ENCODE data around the gene APLNR. TPM values are rescaled to one million over a fixed set of nuclear protein-coding genes. Genes with fewer than 3 reads are reported as not detected.

APLNR gene
- polyA plus RNA-seq, 3 donors = 73.3 to 105 (median 82.0) TPM

DNA sequence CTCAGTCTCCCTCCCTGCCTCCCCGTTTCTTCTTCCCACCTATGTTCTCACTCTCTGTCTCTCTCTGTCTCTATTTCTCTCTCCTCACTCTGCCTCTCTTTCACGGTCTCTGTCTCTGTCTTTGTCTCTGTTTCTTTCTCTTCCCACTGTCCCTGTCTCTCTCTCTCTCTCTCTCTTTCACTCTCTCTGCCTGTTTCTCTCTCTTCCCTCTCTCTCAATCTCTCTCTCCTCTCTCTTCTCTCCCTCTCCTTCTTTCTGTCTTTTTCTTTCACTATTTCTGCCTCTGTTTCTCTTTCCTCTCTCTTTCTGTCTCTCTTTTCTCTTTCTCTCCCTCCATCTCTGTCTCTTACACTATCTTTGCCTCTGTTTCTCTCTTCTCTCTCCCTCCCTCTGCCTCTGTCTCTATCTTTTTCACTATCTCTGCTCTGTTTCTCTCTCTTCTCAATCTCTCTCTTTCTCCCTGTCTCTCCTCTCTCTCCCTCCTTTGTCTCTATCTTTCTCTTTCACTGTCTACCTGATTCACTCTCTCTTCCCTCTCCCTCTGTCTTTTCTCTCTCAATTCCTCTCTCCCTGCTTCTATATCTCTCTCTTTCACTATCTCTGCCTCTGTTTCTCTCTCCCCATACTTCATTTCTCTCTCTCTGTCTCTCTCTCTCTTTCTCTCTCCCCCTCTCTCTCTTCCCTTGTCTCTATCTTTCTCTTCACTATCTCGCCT is 5.4 kb downstream of the APLNR start:
- no peak for DNase-seq (ENCODE audit: extremely low read depth in 1 of 11, low read depth in 9 of 11, low spot score in 4 of 11)

DNA sequence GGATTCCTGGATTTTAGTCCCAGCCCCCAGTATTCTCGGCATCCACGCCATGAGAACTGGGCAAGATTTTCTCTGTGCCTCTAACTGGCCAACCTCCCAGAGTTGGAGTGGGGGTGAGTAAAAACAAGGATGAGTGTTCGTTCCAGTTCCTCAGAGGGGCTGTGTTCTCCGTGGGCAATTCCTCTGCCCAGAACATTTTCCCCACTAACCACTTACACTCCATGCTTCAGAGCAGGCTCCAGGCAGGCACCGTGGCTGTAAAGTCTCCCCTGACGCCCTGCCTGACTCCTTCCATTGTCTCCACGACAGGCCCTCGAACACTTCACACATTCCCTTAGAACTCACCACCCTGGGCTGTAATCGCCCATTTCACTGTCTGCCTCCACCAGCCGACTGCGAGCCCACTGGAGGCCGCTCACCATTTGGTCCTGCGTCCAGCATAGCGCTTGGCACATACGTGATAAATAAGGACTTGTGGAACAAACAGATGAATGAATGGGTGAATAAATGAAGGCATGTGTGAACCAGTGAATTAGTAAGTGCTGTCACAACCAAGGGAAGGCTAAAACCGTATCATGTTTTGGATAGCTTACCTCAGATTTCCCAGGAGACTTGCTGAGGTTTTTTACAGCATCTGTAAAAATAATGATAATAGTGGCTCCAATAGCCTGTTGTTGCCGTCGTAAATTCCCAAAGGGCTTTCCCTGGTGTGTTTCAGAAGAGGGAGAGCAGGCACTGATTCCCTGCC is 6.1 kb downstream of the APLNR start:
- no peak for DNase-seq (ENCODE audit: extremely low read depth in 1 of 11, low read depth in 9 of 11, low spot score in 4 of 11)

DNA sequence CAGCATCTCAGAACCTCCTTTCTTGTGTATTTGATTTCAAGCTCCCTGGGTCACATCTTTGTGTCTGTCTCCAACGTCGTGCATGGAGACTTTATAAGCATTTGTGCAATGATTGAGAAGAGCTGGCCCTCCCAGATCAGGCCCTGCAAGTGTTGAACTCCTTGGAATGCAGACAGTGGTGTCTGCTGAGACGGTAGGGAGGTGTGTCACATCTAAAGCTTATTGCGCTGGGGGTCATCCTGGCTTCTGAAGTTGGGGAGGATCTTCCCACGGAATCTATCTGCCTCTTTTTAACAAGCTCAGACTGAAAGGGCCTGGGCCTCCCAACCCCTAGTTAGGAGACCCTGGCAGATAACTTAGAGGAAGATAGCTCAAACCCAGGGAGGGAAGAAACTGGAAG is 6.7 kb downstream of the APLNR start:
- DNase-seq (ENCODE audit: extremely low read depth in 1 of 11, low read depth in 9 of 11, low spot score in 4 of 11) = no peak

DNA sequence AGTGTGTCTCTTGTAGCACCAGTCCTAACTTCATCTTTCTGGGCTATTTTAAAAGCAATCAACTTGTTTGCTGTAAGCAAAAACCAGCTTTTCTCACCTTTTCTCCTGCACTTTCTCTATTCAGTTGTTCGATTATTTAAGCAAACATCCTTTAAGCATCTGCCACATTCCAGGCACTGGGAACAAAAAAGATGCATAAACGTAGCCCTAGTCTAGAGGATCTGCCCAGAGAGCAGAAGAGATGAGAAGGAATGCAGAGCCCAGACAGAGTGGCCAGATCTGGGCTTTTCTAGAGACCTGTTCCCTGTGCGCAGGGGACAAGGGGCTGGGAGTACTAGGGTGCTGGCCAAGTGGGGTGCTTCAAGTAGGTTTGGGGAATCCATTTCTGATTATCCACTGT is 8.4 kb downstream of the APLNR start:
- no peak for DNase-seq (ENCODE audit: extremely low read depth in 1 of 11, low read depth in 9 of 11, low spot score in 4 of 11)

DNA sequence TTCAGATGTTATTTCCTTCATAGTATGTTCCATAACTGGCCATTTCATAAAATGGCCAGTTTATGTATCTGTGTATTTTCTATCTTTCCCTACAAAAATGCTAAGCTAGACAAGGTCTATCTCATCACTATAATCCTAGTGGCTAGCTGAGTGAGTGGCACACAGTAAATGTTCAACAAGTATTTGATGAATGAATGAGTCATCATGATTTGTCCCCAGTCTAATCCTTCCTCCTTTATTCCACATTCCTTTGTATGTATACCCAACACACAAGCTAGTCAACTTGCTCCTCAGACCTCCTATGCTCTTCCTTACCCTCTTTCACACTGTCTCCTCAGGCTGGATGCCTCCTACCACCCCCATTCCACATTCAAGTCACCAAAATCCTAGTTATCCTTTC is 12.5 kb downstream of the APLNR start:
- DNase-seq (ENCODE audit: extremely low read depth in 1 of 11, low read depth in 9 of 11, low spot score in 4 of 11) = no peak

DNA sequence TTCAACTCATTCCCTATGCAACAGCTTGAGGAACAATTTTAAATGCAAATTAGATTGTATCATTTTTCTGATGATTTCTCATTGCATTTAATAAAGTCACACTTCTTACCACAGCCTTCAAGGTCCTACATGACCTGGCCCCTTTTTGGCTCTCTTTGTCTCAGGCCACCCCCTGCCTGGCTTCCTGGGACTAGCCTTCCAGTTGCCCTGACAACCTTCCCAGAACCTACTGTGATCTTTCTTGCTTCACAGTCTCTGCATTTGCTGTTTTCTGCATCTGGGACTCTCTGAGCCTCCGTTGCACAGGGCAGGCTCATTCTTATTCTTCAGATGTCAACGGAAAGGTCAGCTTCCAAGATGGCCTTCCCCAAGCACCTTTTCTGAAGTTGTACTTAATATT is 12.9 kb downstream of the APLNR start:
- DNase-seq (ENCODE audit: extremely low read depth in 1 of 11, low read depth in 9 of 11, low spot score in 4 of 11) = no peak

DNA sequence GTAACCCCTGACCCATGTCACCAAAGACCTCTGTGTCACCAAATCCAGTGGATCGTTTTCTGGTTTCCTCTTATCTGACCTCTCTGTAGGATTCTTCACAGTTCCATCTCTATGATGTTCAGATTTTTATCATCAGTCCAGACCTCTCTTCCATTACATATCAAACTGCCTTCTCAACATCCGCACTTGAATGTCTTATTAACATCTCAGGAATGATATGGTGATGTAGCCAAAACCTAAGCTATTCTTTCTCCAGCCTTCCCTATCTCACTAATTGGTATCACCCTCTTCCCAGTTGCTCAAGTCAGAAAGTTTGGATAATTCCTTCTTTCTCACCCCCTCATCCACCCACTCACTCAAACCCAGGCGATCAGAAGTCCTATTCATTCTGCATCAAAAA is 13.4 kb downstream of the APLNR start:
- DNase-seq (ENCODE audit: extremely low read depth in 1 of 11, low read depth in 9 of 11, low spot score in 4 of 11) = no peak

DNA sequence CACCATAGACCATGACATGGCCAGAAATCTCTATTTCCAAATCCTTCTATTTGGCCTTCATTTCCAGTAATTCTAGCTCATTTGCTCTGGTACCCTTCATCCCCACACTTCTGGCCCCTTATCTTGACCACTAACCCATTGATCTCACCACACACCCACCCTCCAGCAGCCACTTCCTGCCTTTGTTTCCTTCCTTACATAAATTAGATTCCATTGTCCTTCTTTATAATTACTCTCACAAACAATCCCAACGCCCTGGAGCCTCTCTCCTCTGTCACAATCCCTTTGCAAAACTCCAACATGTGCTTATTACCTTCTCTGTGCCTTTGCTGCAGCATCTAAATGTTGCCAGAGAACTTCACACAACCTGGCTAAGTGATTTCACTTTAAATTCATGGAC is 14.8 kb downstream of the APLNR start:
- DNase-seq (ENCODE audit: extremely low read depth in 1 of 11, low read depth in 9 of 11, low spot score in 4 of 11) = no peak

- DNase-seq (ENCODE audit: extremely low read depth in 1 of 11, low read depth in 9 of 11, low spot score in 4 of 11) = no peak
Observed at GRCh38 chr11:57219021-57219627, 17.9 kb downstream of the APLNR start.

- no peak for DNase-seq (ENCODE audit: extremely low read depth in 1 of 11, low read depth in 9 of 11, low spot score in 4 of 11)
Observed at GRCh38 chr11:57217053-57217452, 20.0 kb downstream of the APLNR start.

DNA sequence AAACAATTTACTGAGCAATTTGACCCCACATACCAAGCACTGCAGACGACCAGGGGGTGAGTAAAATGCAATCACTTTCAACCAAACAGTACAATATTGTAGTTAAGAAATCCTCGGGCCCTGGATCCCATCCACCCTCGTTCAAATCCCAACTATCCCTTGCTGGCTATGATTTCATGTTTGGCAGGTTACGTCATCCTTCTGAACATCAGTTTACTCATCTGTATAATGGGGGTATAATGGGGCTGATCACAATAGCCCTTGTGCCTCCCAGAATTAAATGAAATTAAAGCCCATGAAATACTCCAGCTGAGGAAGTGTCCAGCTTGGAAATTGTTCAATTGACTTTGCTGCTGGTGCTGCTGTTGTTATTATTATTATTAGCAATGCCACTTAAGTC is 20.6 kb downstream of the APLNR start:
- DNase-seq (ENCODE audit: extremely low read depth in 1 of 11, low read depth in 9 of 11, low spot score in 4 of 11) = no peak

GRCh38 chr11:57214494-57214893 is 22.6 kb downstream of the APLNR start:
- DNase-seq (ENCODE audit: extremely low read depth in 1 of 11, low read depth in 9 of 11, low spot score in 4 of 11) = no peak

- DNase-seq (ENCODE audit: extremely low read depth in 1 of 11, low read depth in 9 of 11, low spot score in 4 of 11) = no peak
Observed at GRCh38 chr11:57214098-57214417, 23.0 kb downstream of the APLNR start.

DNA sequence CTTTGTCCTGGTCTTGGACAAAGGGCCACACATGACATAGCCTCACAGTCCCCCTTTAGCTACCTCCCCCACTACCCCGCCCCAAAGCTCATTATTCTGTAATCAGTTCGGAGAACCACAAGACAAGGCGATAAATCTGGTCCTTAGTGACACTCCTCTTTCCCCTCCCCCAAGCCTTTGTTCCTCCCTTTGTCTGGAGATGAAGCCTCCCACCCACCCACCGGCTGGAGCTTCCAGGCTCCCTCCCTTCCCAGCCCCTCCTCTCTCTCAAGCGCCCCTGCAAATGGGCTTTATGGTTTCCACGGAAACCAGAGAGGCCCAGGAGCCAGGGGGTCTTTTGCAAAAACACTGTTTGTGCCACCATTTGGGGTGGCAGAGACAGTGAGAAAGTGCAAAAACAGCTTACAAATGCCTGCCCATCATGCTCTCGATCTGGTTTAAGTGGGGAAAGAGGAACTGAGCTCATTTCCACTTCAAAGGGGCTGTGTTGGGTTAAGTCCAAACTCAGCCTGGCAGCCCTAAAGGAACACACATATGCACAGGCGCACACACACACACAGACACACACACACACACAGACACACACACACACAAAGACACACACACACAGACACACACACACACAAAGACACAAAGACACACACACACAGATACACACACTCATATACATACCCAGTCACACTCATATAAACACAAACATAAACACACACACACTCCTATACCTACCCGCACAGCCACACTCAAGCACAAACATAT is 23.5 kb downstream of the APLNR start:
- DNase-seq (ENCODE audit: extremely low read depth in 1 of 11, low read depth in 9 of 11, low spot score in 4 of 11) = peak in 7 of 11 donors; percentile 54 to 84 (median 68)

GRCh38 chr11:57210781-57211180 is 26.3 kb downstream of the APLNR start:
- DNase-seq (ENCODE audit: extremely low read depth in 1 of 11, low read depth in 9 of 11, low spot score in 4 of 11) = no peak

- DNase-seq (ENCODE audit: extremely low read depth in 1 of 11, low read depth in 9 of 11, low spot score in 4 of 11) = no peak
Observed at GRCh38 chr11:57207168-57207567, 29.9 kb downstream of the APLNR start.

GRCh38 chr11:57205041-57205641 is 31.9 kb downstream of the APLNR start:
- DNase-seq (ENCODE audit: extremely low read depth in 1 of 11, low read depth in 9 of 11, low spot score in 4 of 11) = no peak

GRCh38 chr11:57203882-57204480 is 33.1 kb downstream of the APLNR start:
- DNase-seq (ENCODE audit: extremely low read depth in 1 of 11, low read depth in 9 of 11, low spot score in 4 of 11) = no peak

GRCh38 chr11:57203359-57203758 is 33.7 kb downstream of the APLNR start:
- peak in 4 of 11 donors; percentile 60 to 77 (median 76) for DNase-seq (ENCODE audit: extremely low read depth in 1 of 11, low read depth in 9 of 11, low spot score in 4 of 11)

Measured in renal cortex interstitium (tissue), 11 donors.